ENCODE measurements around the gene ADAMTSL4.
"Not testable (repeated sequence)": the region's sequence is repeated elsewhere in the genome, so short reads cannot be mapped to it uniquely, and the experiment has no call there.

ADAMTSL4 gene

DNA sequence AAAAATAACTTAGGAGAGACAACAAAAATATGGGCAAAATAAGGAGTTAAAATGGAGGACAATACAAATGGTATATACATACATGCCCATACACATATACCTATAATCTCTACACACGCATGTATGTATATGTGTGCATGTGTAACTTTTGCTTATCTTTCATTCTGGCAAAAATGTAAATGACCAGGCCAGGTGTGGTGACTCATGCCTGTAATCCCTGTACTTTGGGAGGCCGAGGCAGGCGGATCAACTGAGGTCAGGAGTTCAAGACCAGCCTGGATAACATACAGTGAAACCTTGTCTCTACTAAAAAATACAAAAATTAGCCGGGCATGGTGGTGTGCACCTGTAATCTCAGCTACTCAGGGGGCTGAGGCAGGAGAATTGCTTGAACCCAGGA is 49.1 kb downstream of the ADAMTSL4 start:
- not testable (repeated sequence) for DNase-seq

GRCh38 chr1:150601540-150601939 is 52.3 kb downstream of the ADAMTSL4 start:
- DNase-seq = no peak

GRCh38 chr1:150602372-150602771 is 53.2 kb downstream of the ADAMTSL4 start:
- DNase-seq = not testable (repeated sequence)

DNA sequence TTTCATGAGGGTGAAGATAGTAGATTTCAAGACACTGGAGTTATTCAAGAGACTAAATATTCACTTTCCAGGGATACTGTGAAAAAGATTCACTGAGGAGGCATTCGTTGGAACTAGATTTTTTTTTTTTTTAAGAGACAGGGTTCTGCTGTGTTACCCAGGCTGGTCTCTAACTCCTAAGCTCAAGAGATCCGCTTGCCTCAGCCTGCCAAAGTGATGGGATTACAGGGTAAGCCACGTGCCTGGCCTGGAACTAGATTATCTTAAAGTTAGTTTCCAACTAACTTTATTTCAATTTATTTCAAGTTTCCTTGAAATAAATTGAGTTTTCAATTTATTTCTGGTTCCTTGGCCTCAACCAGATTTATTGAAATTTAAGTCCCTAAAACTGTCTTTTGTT is 54.5 kb downstream of the ADAMTSL4 start:
- no peak for DNase-seq

GRCh38 chr1:150604226-150604588 is 55.0 kb downstream of the ADAMTSL4 start:
- DNase-seq = no peak

GRCh38 chr1:150605451-150605731 is 56.2 kb downstream of the ADAMTSL4 start:
- not testable (repeated sequence) for DNase-seq

DNA sequence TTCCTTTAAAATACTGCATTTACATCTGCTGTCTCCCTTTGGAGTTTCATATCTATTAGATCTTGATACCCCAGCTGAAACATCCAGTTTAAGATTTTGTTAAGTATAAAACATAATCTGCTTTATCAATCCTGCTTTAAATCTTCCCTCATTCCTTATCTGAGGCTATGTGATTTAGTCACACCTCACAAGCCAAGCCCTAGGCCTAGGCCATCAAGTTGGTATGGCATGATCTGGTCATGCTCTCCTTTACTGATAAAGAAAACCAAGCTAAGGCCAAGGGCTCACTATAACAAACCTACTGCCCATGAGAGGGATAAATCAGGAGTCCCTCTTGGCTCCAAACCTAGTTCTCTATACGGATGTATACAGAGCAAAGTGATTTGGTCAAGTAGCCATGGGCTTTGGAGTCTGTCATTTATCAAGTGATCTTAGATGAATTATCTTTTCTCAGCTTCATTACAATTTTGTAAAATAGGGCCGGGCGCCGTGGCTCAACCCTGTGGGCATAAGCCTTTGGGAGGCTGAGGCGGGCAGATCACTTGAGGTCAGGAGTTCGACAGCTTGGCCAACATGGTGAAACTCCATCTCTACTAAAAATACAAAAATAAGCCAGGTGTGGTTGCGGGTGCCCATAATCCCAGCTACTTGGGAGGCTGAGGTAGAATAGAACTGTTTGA is 57.4 kb downstream of the ADAMTSL4 start:
- no peak for DNase-seq

GRCh38 chr1:150609732-150610131 is 60.5 kb downstream of the ADAMTSL4 start:
- no peak for DNase-seq
